ENCODE results near the gene PRSS2.

PRSS2 gene

DNA sequence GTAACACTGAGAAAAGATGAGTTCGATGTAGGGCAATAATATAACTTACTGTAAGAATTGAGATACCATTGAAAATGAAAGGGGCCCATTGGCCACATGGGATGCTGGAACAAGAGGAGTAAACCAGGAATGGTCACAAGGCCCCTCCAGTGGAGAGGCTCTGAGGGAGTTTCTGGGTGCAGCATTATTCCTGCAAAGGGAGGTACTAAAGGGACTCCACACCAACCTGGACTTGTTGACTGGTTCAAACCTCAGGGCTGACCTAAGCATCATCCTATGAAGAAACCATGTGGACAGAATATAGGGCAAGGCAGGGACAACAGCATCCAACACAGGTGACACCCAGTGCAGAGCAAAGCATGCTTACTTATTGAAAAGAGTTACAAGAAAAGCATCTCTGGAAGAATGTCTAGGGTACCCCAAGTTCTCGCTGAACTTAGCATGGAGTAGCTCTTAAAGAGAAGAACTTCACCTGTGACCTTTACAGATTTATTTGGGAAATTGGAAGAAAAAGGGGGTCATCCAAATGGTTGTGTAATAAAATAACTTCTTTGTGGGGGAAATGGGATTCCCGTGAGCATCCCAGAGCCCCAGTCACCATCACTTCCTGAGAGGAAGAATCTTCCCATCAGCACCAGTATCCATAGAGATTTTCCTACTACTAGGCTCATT, 34.7 kb downstream of the PRSS2 start:
- no peak for DNase-seq

DNA sequence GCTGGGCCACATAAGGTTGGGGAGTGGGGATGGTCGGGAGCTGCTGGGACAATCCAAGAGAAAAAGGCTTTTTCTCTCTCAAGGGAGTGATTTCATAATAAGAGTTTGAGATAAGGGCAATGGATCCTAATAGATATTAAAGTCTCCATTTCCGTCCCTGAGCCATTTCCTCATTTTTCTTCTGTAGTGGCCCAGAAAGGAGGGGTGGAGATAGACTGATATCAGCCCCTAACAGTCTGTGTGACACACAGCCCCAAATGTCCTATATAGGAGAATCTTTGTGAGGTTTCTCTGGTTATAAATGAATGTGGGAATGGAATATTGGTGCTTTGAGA, 35.2 kb downstream of the PRSS2 start:
- DNase-seq, result no peak

DNA sequence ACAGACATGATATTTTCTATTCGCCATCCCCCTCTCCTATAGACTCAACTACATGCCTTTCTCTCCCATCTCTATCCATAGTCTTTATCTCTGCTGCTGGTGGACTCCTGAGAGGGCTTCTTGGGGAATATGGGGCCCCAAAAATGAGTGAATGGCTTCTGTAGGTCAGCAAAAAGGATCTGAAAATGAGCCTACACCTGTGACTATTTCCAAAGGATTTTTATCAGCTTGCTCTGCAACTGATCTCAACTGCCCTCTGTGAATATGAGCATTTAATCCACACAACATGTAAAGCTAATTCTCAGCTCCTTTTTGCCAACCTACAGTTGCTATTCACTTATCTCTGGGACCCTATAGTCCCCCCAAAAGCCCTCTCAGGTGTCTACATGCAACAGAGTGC, 36.2 kb downstream of the PRSS2 start:
- no peak for DNase-seq

DNA sequence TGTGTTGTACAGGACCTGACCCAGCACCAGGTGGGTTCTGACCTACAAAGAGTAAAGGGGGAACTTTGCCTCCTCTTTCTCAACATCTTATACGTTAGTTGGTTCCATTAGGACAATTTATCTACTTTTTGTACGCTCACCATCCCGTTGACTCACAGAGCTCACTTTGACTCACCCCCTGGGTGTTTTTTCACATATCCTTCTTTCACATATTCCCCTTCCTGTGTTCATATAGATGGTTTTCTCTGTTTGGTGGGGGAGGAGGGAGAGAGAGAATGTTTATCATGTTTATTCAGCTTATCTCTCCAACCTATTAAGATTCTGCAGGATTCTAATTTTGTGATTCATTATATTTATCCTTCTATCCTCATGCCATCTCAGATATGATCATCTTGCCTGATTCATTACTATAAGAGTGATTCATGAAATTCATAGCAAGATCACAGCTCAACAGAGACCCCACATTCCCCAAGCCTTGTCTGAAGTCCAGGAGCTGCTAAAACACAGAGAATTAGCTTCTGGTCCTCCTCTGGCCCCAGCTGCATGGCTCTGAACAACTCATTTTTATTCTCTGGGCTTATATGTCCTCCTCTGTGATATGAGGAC, 37.2 kb downstream of the PRSS2 start:
- DNase-seq, result no peak

- no peak for DNase-seq
Observed at GRCh38 chr7:142808461-142808801, 37.7 kb downstream of the PRSS2 start.

- no peak for DNase-seq
Observed at GRCh38 chr7:142808802-142809583, 38.2 kb downstream of the PRSS2 start.

DNA sequence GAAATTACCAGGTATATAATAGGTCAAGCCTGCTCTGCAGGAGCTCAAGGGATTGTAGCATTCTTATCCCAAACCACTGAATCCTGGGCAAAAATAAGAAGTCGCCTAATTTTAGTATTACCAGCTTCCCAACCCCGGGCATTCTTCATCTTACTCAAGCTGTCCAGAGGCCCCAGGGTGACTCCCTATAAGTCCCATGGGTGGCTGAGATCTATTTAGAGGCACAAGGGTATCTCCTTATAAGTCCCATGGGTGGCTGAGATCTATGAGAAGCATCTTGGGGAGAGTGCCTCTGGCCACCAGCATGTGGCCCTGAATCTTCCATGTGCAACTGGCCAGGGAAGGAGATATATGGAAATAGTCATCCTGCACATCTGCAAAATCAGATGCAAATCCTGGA, 38.9 kb downstream of the PRSS2 start:
- no peak for DNase-seq

- no peak for DNase-seq
Observed at GRCh38 chr7:142811154-142811737, 40.5 kb downstream of the PRSS2 start.

- DNase-seq, result no peak
Observed at GRCh38 chr7:142812437-142813215, 41.9 kb downstream of the PRSS2 start.

- no peak for DNase-seq
Observed at GRCh38 chr7:142813226-142813625, 42.5 kb downstream of the PRSS2 start.

DNA sequence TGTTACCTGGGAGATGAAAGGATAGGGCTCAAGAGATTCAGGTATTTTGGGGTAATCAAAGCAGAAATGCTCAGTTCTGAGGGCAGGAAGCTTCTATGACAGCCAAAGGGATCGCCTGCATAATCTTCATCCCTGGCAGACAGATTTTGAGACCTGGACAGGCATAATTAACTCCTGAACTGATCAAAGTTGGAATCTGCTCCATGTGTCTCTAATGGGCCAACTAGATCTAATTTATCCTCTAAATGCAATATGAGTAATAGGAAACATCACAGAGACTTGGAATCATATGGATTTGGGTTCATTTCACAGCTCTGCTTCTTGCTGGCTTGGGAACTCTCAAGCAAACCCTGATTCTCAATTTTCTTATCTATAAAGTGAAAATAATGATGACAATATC, 42.9 kb downstream of the PRSS2 start:
- no peak for DNase-seq

DNA sequence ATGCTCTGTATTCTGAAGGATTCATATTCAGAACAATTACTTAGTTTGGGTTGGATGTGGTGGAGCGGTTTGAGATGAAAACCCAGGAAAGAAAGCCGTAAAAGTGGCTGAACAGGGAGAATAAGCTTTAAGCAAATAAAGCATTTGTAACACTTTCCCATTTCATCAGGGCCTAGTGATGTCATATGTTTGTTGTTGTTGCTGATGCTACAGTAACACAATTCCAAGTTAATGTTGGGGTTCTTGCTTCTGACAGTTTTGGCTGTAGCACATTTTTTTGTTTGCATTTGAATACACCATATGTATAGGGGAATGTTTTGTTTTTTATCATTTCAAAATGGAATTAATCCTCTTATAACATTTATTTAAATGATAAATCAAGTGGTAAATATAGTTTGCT, 43.7 kb downstream of the PRSS2 start:
- DNase-seq, result no peak

GRCh38 chr7:142815134-142815533, 44.4 kb downstream of the PRSS2 start:
- no peak for DNase-seq

DNA sequence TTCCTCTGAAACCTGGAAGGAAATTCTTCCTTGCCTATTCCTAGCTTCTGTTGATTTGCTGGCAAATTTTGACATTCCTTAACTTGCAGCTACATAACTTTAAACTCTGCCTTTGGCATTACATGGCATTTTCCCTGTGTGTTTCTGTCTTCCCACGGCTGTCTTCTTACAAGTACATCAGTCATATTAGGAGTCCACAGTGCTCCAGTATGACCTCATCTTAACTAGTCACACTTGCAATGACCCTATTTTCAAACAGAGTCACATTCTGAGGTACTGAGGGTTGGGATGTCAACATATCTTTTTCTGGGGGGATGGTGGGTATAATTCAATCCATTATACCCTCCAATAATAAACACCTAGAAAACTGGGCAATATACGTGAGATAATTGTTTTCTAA, 46.7 kb downstream of the PRSS2 start:
- DNase-seq, result no peak

DNA sequence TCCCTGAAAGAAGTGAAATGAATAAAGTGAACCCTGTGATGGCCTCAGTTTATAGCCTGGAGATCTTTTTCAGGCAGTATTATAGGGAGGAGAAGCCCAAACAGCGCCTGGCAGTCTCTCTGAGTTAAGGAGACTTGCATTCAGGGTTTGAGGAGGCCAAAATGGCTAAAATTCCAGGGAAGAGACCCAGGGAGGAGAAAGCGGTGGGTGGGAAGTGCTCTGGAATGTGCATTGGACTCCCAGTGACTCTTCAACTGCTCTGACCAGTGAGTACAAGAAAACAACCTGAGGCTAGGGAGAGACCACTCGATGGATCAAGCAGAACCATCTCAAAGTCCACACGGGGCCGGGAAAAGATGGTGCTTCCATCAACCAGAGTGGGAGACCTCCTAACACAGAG, 48.8 kb downstream of the PRSS2 start:
- no peak for DNase-seq

DNA sequence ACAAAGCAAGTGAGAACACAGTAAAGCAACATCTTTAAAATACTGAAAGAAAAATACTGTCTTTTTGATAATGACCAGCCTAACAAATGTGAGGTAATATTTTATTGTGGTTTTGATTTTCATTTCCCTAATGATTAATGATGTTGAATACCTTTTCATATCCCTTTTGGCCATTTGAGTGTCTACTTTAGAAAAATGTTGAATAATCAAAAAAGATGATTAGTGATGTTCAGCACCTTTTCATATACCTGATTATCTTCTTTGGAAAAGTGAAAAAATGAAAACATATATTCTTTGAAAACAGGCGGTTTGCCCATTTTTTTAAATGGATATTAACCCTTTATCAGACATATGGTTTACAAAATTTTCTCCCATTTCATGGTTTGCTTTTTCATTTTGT, 51.9 kb downstream of the PRSS2 start:
- DNase-seq, result no peak

Measured in SHP77 treated with DMSO at 0.1 percent for 48 hours (cell line).